Heart left ventricle (tissue), 16 donors: ENCODE data around the gene TGM2. TPM values are rescaled to one million over a fixed set of nuclear protein-coding genes. Genes with fewer than 3 reads are reported as not detected.

ENCODE experiments used
- ATAC-seq, 4 donors: fragments of 200-7000 bp; cut with Tn5 transposase; one replicate each; pipeline ENCODE4 v1.9.1; 2020 to 2022; ENCODE audit warnings: moderate library complexity in 4 of 4, mild to moderate bottlenecking in 3 of 4, moderate number of reproducible peaks in 1 of 4
- DNase-seq, 5 donors: peaks; one replicate each; pipeline ENCODE4 v3.0.0-alpha.2; 2020
- H3K27ac ChIP-seq, 12 donors: fragments of 200-600 bp; sonication (generic) in 4 of 12; one replicate each; pipeline versions ENCODE4 v1.5.0 to v1.8.0; 2016 to 2022; ENCODE audit warnings: mild to moderate bottlenecking in 2 of 12
- H3K27me3 ChIP-seq, 9 donors: fragments of 200-600 bp; sonication (generic) in 2 of 9; one replicate each; pipeline versions ENCODE4 v1.5.1 to v1.8.0; 2016 to 2022; ENCODE audit warnings: mild to moderate bottlenecking in 3 of 9
- H3K36me3 ChIP-seq, 9 donors: fragments of 200-600 bp; sonication (generic) in 2 of 9; one replicate each; pipeline versions ENCODE4 v1.5.0 to v1.8.0; 2018 to 2022; ENCODE audit warnings: mild to moderate bottlenecking in 2 of 9
- H3K4me1 ChIP-seq, 12 donors: fragments of 200-600 bp; sonication (generic) in 4 of 12; one replicate each; pipeline versions ENCODE4 v1.5.0 to v1.8.0; 2016 to 2022; ENCODE audit warnings: mild to moderate bottlenecking in 3 of 12
- H3K4me3 ChIP-seq, 12 donors: fragments of 200-600 bp; sonication (generic) in 4 of 12; one replicate each; pipeline versions ENCODE4 v1.5.0 to v1.8.0; 2017 to 2022; ENCODE audit warnings: mild to moderate bottlenecking in 9 of 12, moderate library complexity in 4 of 12
- H3K9me3 ChIP-seq, 12 donors: fragments of 200-600 bp; sonication (generic) in 4 of 12; one replicate each; pipeline versions ENCODE4 v1.5.0 to v1.8.0; 2016 to 2022; ENCODE audit warnings: mild to moderate bottlenecking in 1 of 12
- CTCF ChIP-seq, 12 donors: fragments of 200-600 bp; sonication (generic) in 4 of 12; IDR thresholded peaks; one replicate each; pipeline versions ENCODE4 v1.5.0 to v1.8.0; 2018 to 2022; ENCODE audit warnings: antibody characterized with exemption in 12 of 12, mild to moderate bottlenecking in 5 of 12
- POLR2A ChIP-seq, 2 donors: fragments of 450-650 bp; IDR thresholded peaks; one replicate each; pipeline ENCODE4 v1.6.1; 2017; ENCODE audit warnings: antibody characterized with exemption in 2 of 2, mild to moderate bottlenecking in 2 of 2, moderate library complexity in 2 of 2
- WGBS, 4 donors: extraction: QIAGEN DNeasy Blood & Tissue Kit in 2 of 4; methylation state at CpG; one replicate each; pipeline versions ENCODE4 v1.1.5 to v1.1.7; 2013 to 2018; 5-methylcytosine and 5-hydroxymethylcytosine counted together
- intact Hi-C, 10 donors: fragments of 100-400 bp; cut with DNase I; formaldehyde crosslinking; loops; one replicate each; pipeline versions ENCODE4 v1.11.1 to v1.14.2; 2022
- polyA plus RNA-seq, 2 donors: library from polyadenylated mRNA; stranded (reverse); fragments of 200-250 nt; gene quantifications; one replicate each; pipeline ENCODE4 v1.2.3, GENCODE V29; 2013
- total RNA-seq, 9 donors: library from RNA; depleted of rRNA in 2 of 9; stranded (reverse); fragments of >200 nt in 2 of 9; fragmentation: NEBNext Ultra II Directional in 3 of 9; extraction: Animal tissue kit (Norgen Biotek cat#: 25700) in 3 of 9; gene quantifications; one replicate each; pipeline versions ENCODE4 v1.1.0 to v1.2.4, GENCODE V29; 2016 to 2023
- donor health status: ischemic (EF 13 %, LVEDD 7.1; RV severe dilation, severe dysfunction).
- donor health status: healthy with polysubstance abuse.
- donor health status: DM: no; HTN: yes; CAD: no.
- donor health status: DM: no; HTN: no; CAD: no.
- donor health status: ischemic (EF 25% LVEDD 6.9; RV normal size, moderate dysfunction).
- donor health status: ischemic (EF 25% LVEDD 5.7; RV mildly dilated, moderate dysfunction).
- donor health status: healthy.
- donor health status: DM: yes; HTN: yes; CAD: no.
- donor health status: ischemic (EF 35%, LVEDD 5.7; RV mildly dilated, moderate dysfunction).
- donor health status: nonischemic (EF 11% LVEDD 7.7; RV severe dilation, severe dysfunction).
- donor health status: DM: yes; HTN: yes; CAD: no.
- donor health status: PGD.
- donor health status: ischemic (EF 29% LVEDD 5.4; RV normal size, mild dysfunction).
- donor health status: nonischemic (EF 23%, LVEDD 6.1; RV moderate dilation, normal function).

Gene TGM2
- total and polyA plus RNA-seq, 11 donors = 211 to 1,146 (median 567) TPM

- Histone ChIP-seq H3K4me3 (no peak overlapping the region), H3K9me3 (peaks cover 0 to 10% (median 0%) of the 10 kb centered on the region in 12 donors), H3K27me3 (no peaks in the 10 kb centered on the region), H3K4me1 (peaks cover 13 to 63% (median 48%) of the 10 kb centered on the region in 12 donors), H3K36me3 (no peaks in the 10 kb centered on the region), H3K27ac (peak overlapping the region in 5 of 12 donors; percentile 44 to 96 (median 92))
- TF ChIP-seq CTCF (IDR thresholded peaks at IDR 0.05) = no peak
- no peak for TF ChIP-seq POLR2A (IDR thresholded peaks at IDR 0.05)
- intact Hi-C loops = loop anchor here in 8 of 10 donors (2.0 to 10.0 kb wide), 5 partner anchors 35 to 52 kb away; partner anchors contain the start of gene TGM2 (in 2 of the 8)
- DNase-seq (no peak), ATAC-seq (no peak)
- 82 to 97% (median 89%) methylated on average over 7 to 14 of the region's 14 CpGs for WGBS, 4 donors
These were observed 52.7 kb downstream of the TGM2 start for GRCh38 chr20:38112261-38112929.

GRCh38 chr20:38111366-38112232, 53.5 kb downstream of the TGM2 start:
- TF ChIP-seq CTCF (IDR thresholded peaks at IDR 0.05) (no peak), POLR2A (IDR thresholded peaks at IDR 0.05) (no peak)
- ATAC-seq = no peak
- H3K9me3 ChIP-seq = peaks cover 0 to 2% (median 0%) of the 10 kb centered on the region in 12 donors
- 67 to 77% (median 76%) methylated on average over 8 of the region's 8 CpGs for WGBS, 4 donors
- H3K4me3 ChIP-seq = no peak overlapping the region
- peaks cover 13 to 63% (median 48%) of the 10 kb centered on the region in 12 donors for H3K4me1 ChIP-seq
- intact Hi-C loops = loop anchor here in 8 of 10 donors (2.0 to 10.0 kb wide), 7 partner anchors 15 to 53 kb away; partner anchors contain the start of gene TGM2 (in 2 of the 8)
- no peaks in the 10 kb centered on the region for H3K27me3 ChIP-seq
- DNase-seq = no peak
- H3K27ac ChIP-seq = peak overlapping the region in 11 of 12 donors; percentile 74 to 96 (median 85)
- no peaks in the 10 kb centered on the region for H3K36me3 ChIP-seq

- H3K4me3 ChIP-seq = no peak overlapping the region
- DNase-seq = peak in 2 of 5 donors; percentile 26 to 37
- intact Hi-C loops = loop anchor here in 8 of 10 donors (2.0 to 10.0 kb wide), 6 partner anchors 16 to 54 kb away; partner anchors contain the start of gene TGM2 (in 1 of the 8)
- ATAC-seq = no peak
- TF ChIP-seq POLR2A (IDR thresholded peaks at IDR 0.05) (no peak), CTCF (IDR thresholded peaks at IDR 0.05) (no peak)
- no peaks in the 10 kb centered on the region for H3K9me3 ChIP-seq
- no peaks in the 10 kb centered on the region for H3K36me3 ChIP-seq
- H3K4me1 ChIP-seq = peaks cover 13 to 63% (median 48%) of the 10 kb centered on the region in 12 donors
- WGBS, 4 donors = 88 to 93% (median 90%) methylated on average over 8 of the region's 8 CpGs
- peak overlapping the region; percentile 74 to 96 (median 84) for H3K27ac ChIP-seq
- no peaks in the 10 kb centered on the region for H3K27me3 ChIP-seq
These were observed 54.4 kb downstream of the TGM2 start for GRCh38 chr20:38110525-38111178.
